H1 (cell line): ENCODE results near the gene OR13C5. TPM values are rescaled to one million over a fixed set of nuclear protein-coding genes. Genes with fewer than 3 reads are reported as not detected.

Experiments used
- CTCF ChIA-PET: fragments of 300-600 bp; sonication (Branson Sonifier 250); formaldehyde crosslinking; loops from one replicate; lab custom pipeline; 2021; ENCODE audit not compliant: partially characterized antibody; lab: Charles Lee
- POLR2A ChIA-PET: fragments of 300-600 bp; sonication (Branson Sonifier 250); formaldehyde crosslinking; loops from one replicate; lab custom pipeline; 2021; ENCODE audit warnings: inconsistent platforms; ENCODE audit not compliant: partially characterized antibody; lab: Charles Lee
- DNase-seq, 2 experiments: peaks; one replicate each; pipeline versions ENCODE4 v3.0.0 to v3.0.0-alpha.2; 2010 to 2022; ENCODE audit warnings: low spot score in 2 of 2, low read depth in 1 of 2, mixed read lengths in 1 of 2
- FAIRE-seq: peaks from 2 replicates; lab custom pipeline; 2011; peaks lifted over from hg19 to GRCh38; lab: Jason Lieb, UNC
- H2AFZ ChIP-seq: 2 replicates; pipeline ENCODE4 v1.8.1; 2012; ENCODE audit warnings: low read length, inconsistent platforms
- H2AK5ac ChIP-seq: 2 replicates; pipeline ENCODE4 v1.6.1; 2013; ENCODE audit warnings: low read depth, low read length
- H2BK120ac ChIP-seq: replicated peaks from 2 replicates; pipeline ENCODE3; 2013; ENCODE audit warnings: low read depth, low read length, inconsistent platforms
- H2BK12ac ChIP-seq: 2 replicates; pipeline ENCODE4 v1.6.1; 2013; ENCODE audit warnings: low read depth, low read length
- H2BK15ac ChIP-seq: 2 replicates; pipeline ENCODE4 v1.6.1; 2013; ENCODE audit warnings: low read length
- H2BK20ac ChIP-seq: 2 replicates; pipeline ENCODE4 v1.6.1; 2013; ENCODE audit warnings: low read length
- H2BK5ac ChIP-seq: 2 replicates; pipeline ENCODE4 v1.6.1; 2013; ENCODE audit warnings: low read depth, low read length
- H3K14ac ChIP-seq: 2 replicates; pipeline ENCODE4 v1.6.1; 2013; ENCODE audit warnings: inconsistent platforms; ENCODE audit not compliant: insufficient read length
- H3K18ac ChIP-seq: 2 replicates; pipeline ENCODE4 v1.6.1; 2013; ENCODE audit warnings: low read length; ENCODE audit errors: extremely low read depth
- H3K23ac ChIP-seq: 2 replicates; pipeline ENCODE4 v1.6.1; 2013; ENCODE audit warnings: inconsistent platforms; ENCODE audit not compliant: insufficient read length
- H3K23me2 ChIP-seq: 2 replicates; pipeline ENCODE4 v1.6.1; 2013; ENCODE audit warnings: low read depth, low read length
- H3K27ac ChIP-seq: 2 replicates; pipeline ENCODE4 v1.6.1; 2011; ENCODE audit warnings: low read depth, low read length, inconsistent platforms
- H3K27me3 ChIP-seq, 4 experiments: replicated peaks in 1 of 4; 1 replicate in 1 of 4; 2 replicates in 3 of 4; pipeline versions ENCODE4 v1.6.1 to v1.8.1; 2011 to 2013; ENCODE audit warnings: low read length in 3 of 4, mild to moderate bottlenecking in 3 of 4, inconsistent platforms in 2 of 4, mixed read lengths in 2 of 4, moderate library complexity in 1 of 4; ENCODE audit not compliant: control insufficient read depth in 3 of 4, insufficient read depth in 3 of 4; ENCODE audit errors: extremely low read depth in 1 of 4
- H3K36me3 ChIP-seq, 4 experiments: 2 replicates each; pipeline versions ENCODE4 v1.6.1 to v1.8.1; 2011 to 2013; ENCODE audit warnings: mild to moderate bottlenecking in 4 of 4, low read length in 3 of 4, moderate library complexity in 2 of 4, control low read depth in 1 of 4, inconsistent platforms in 1 of 4; ENCODE audit not compliant: insufficient read depth in 4 of 4, control insufficient read depth in 2 of 4
- H3K4ac ChIP-seq: replicated peaks from 2 replicates; pipeline ENCODE3; 2013; ENCODE audit warnings: low read length, low read depth, mixed read lengths, inconsistent platforms; ENCODE audit not compliant: insufficient read length
- H3K4me1 ChIP-seq, 4 experiments: replicated peaks in 1 of 4; 1 replicate in 1 of 4; 2 replicates in 3 of 4; pipeline versions ENCODE4 v1.6.1 to v1.8.1; 2011 to 2013; ENCODE audit warnings: low read length in 3 of 4, inconsistent platforms in 2 of 4, mixed read lengths in 1 of 4; ENCODE audit not compliant: insufficient read depth in 4 of 4, control insufficient read depth in 3 of 4
- H3K4me2 ChIP-seq, 2 experiments: 2 replicates each; pipeline versions ENCODE4 v1.6.1 to v1.8.1; 2011 to 2013; ENCODE audit warnings: low read depth in 2 of 2, low read length in 2 of 2, control low read depth in 1 of 2, inconsistent platforms in 1 of 2, mild to moderate bottlenecking in 1 of 2; ENCODE audit not compliant: insufficient read depth in 1 of 2
- H3K4me3 ChIP-seq, 4 experiments: fragments of 200-600, 300-600 bp in 1 of 4; sonication (generic), shearing (Covaris generic), sonication (Bioruptor Twin) in 1 of 4; 2 replicates each; pipeline versions ENCODE4 v1.5.1 to v1.8.1; 2011 to 2016; ENCODE audit warnings: low read length in 4 of 4, low read depth in 3 of 4, control low read depth in 2 of 4, inconsistent platforms in 2 of 4, mild to moderate bottlenecking in 2 of 4, mixed read lengths in 1 of 4, moderate library complexity in 1 of 4; ENCODE audit not compliant: insufficient read depth in 2 of 4; ENCODE audit errors: extremely low read depth in 1 of 4
- H3K56ac ChIP-seq: replicated peaks from 2 replicates; pipeline ENCODE3; 2013; ENCODE audit warnings: low read depth, mild to moderate bottlenecking, mixed read lengths, low read length, inconsistent platforms; ENCODE audit not compliant: insufficient read length
- H3K79me1 ChIP-seq: 2 replicates; pipeline ENCODE4 v1.6.1; 2013; ENCODE audit warnings: low read depth, low read length, control low read depth
- H3K79me2 ChIP-seq, 2 experiments: 2 replicates each; pipeline versions ENCODE4 v1.6.1 to v1.8.1; 2012 to 2013; ENCODE audit warnings: low read length in 2 of 2, mild to moderate bottlenecking in 2 of 2, inconsistent platforms in 1 of 2; ENCODE audit not compliant: insufficient read depth in 2 of 2, control insufficient read depth in 1 of 2
- H3K9ac ChIP-seq, 4 experiments: replicated peaks in 1 of 4; 1 replicate in 1 of 4; 2 replicates in 3 of 4; pipeline versions ENCODE4 v1.6.1 to v1.8.1; 2011 to 2013; ENCODE audit warnings: low read depth in 3 of 4, low read length in 3 of 4, control low read depth in 2 of 4, mild to moderate bottlenecking in 2 of 4, moderate library complexity in 2 of 4, inconsistent platforms in 1 of 4; ENCODE audit errors: extremely low read depth in 1 of 4
- H3K9me3 ChIP-seq, 2 experiments: 2 replicates each; pipeline versions ENCODE4 v1.6.1 to v1.8.1; 2012 to 2013; ENCODE audit warnings: mild to moderate bottlenecking in 2 of 2, moderate library complexity in 2 of 2, control low read depth in 1 of 2, inconsistent platforms in 1 of 2, low read depth in 1 of 2, low read length in 1 of 2, mixed read lengths in 1 of 2; ENCODE audit not compliant: insufficient read depth in 2 of 2
- H4K20me1 ChIP-seq, 2 experiments: replicated peaks in 1 of 2; 2 replicates each; pipeline versions ENCODE3 to v1.8.1; 2011 to 2013; ENCODE audit warnings: inconsistent platforms in 2 of 2, low read length in 2 of 2, mild to moderate bottlenecking in 1 of 2; ENCODE audit not compliant: insufficient read depth in 2 of 2, control insufficient read depth in 1 of 2
- H4K5ac ChIP-seq: 2 replicates; pipeline ENCODE4 v1.6.1; 2013; ENCODE audit warnings: low read length, low read depth, mixed read lengths, inconsistent platforms; ENCODE audit not compliant: insufficient read length
- H4K8ac ChIP-seq: 2 replicates; pipeline ENCODE4 v1.8.0; 2013; ENCODE audit warnings: mild to moderate bottlenecking, moderate library complexity, low read length, inconsistent platforms; ENCODE audit not compliant: insufficient read depth; ENCODE audit errors: extremely low read depth
- H4K91ac ChIP-seq: replicated peaks from 2 replicates; pipeline ENCODE3; 2013; ENCODE audit warnings: low read length, mixed read lengths, inconsistent platforms; ENCODE audit not compliant: insufficient read length
- EZH2 ChIP-seq: fragments of 200-600 bp; sonication (generic); IDR thresholded peaks from 2 replicates; pipeline ENCODE4 v1.7.1; 2012; ENCODE audit warnings: low read depth, mild to moderate bottlenecking, moderate library complexity, low read length, inconsistent platforms; ENCODE audit not compliant: severe bottlenecking
- FOSL1 ChIP-seq: IDR thresholded peaks from 2 replicates; pipeline ENCODE4 v1.6.1; 2011; ENCODE audit warnings: mild to moderate bottlenecking, low read depth, low read length, moderate library complexity; ENCODE audit not compliant: insufficient read depth
- MAFK ChIP-seq: IDR thresholded peaks from 2 replicates; pipeline ENCODE4 v1.6.1; 2012; ENCODE audit warnings: low read depth, mild to moderate bottlenecking, improper control_type of control experiment, low read length
- RAD21 ChIP-seq, 2 experiments: IDR thresholded peaks in 1 of 2; conservative IDR thresholded peaks in 1 of 2; 2 replicates each; pipeline ENCODE4 v1.6.1; 2011; ENCODE audit warnings: low read depth in 2 of 2, low read length in 2 of 2, improper control_type of control experiment in 1 of 2, inconsistent platforms in 1 of 2, mild to moderate bottlenecking in 1 of 2, moderate library complexity in 1 of 2
- SIRT6 ChIP-seq: IDR thresholded peaks from one replicate; pipeline ENCODE4 v1.7.1; 2012; ENCODE audit warnings: low read length, inconsistent platforms
- SP4 ChIP-seq: IDR thresholded peaks from 2 replicates; pipeline ENCODE4 v1.6.1; 2012; ENCODE audit warnings: low read length, inconsistent platforms
- SUZ12 ChIP-seq: fragments of 200-600 bp; sonication (generic); IDR thresholded peaks from 2 replicates; pipeline ENCODE4 v1.6.1; 2012; ENCODE audit warnings: mild to moderate bottlenecking, inconsistent platforms, low read length, moderate library complexity, mixed read lengths
- WGBS, 2 experiments: shearing (Covaris generic) in 1 of 2; methylation state at CpG; one replicate each; pipeline versions ENCODE4 v1.1.6 to v1.1.7; 2013 to 2015; ENCODE audit warnings: low lambda C conversion rate in 2 of 2, mixed read lengths in 2 of 2, inconsistent platforms in 1 of 2, low coverage in 1 of 2, missing lambda C conversion rate in 1 of 2; ENCODE audit not compliant: insufficient replicate concordance in 2 of 2, insufficient coverage in 1 of 2, insufficient read length in 1 of 2; ENCODE audit errors: extremely low coverage in 1 of 2, missing lambda C conversion rate in 1 of 2; 5-methylcytosine and 5-hydroxymethylcytosine counted together
- polyA plus RNA-seq, 7 experiments: library from polyadenylated mRNA; depleted of rRNA in 3 of 7; stranded (reverse) in 5 of 7; unstranded in 2 of 7; fragments of >200 nt in 5 of 7; fragments of 200-250 nt in 2 of 7; gene quantifications; 1 replicate in 5 of 7; 2 replicates in 1 of 7; 4 replicates in 1 of 7; pipeline versions ENCODE4 v1.2.1 to v1.2.3, GENCODE V29; 2011 to 2013; ENCODE audit warnings: missing spikeins in 2 of 7, mixed read lengths in 2 of 7
- total RNA-seq: library from RNA; stranded (reverse); fragmentation: NEBNext Ultra II Directional; extraction: Animal tissue kit (Norgen Biotek cat#: 25700); gene quantifications from 2 replicates; pipeline ENCODE4 v1.2.1, GENCODE V29; 2021

OR13C5 gene
- total and polyA plus RNA-seq, 2 of the 8 experiments (the other 6 are each of a cell fraction or from before 2014, with no cell fraction given), result not detected

- Histone ChIP-seq H2BK15ac (no peak within 1 kb of the TSS), H3K23me2 (no peaks in the 10 kb centered on the region; the same call in 1 of the 2 replicates), H3K79me2 (no peaks in the 10 kb centered on the region), H3K4me1 (no peaks in the 10 kb centered on the region), H2BK5ac (no peak within 1 kb of the TSS), H4K5ac (no peak within 1 kb of the TSS), H4K8ac (no peak within 1 kb of the TSS), H3K36me3 (no peaks in the 10 kb centered on the region), H2AK5ac (no peak within 1 kb of the TSS), H3K56ac (no peak within 1 kb of the TSS), H2BK12ac (no peak within 1 kb of the TSS), H2BK20ac (no peak within 1 kb of the TSS), H2BK120ac (no peak within 1 kb of the TSS), H3K23ac (no peak within 1 kb of the TSS), H3K14ac (no peak within 1 kb of the TSS), H3K4me2 (no peak within 1 kb of the TSS), H3K9ac (no peak within 1 kb of the TSS), H3K27ac (no peak within 1 kb of the TSS), H3K79me1 (no peaks in the 10 kb centered on the region), H3K9me3 (no peaks in the 10 kb centered on the region), H4K20me1 (no peaks in the 10 kb centered on the region), H3K4ac (no peak within 1 kb of the TSS), H4K91ac (no peak within 1 kb of the TSS), H2AFZ (no peak within 1 kb of the TSS), H3K27me3 (no peaks in the 10 kb centered on the region), H3K18ac (no peak within 1 kb of the TSS), H3K4me3 (no peak within 1 kb of the TSS)
- TF ChIP-seq RAD21 (IDR thresholded peaks at IDR 0.05 in 1 of 2, conservative IDR thresholded peaks at IDR 0.05 in 1 of 2; ENCODE audit: low read depth in 2 of 2, low read length in 2 of 2), result no peak
- no peak for TF ChIP-seq MAFK
- TF ChIP-seq SUZ12, result no peak
- TF ChIP-seq EZH2, result no peak
- TF ChIP-seq FOSL1, result no peak
- no peak for TF ChIP-seq SIRT6
- no peak for TF ChIP-seq SP4
- WGBS, 2 experiments, result 81 to 100% methylated on average over 1 to 2 of the region's 2 CpGs
- no peak for FAIRE-seq
- POLR2A ChIA-PET, result no interaction called here
- no peak for DNase-seq
- CTCF ChIA-PET, result no interaction called here
Observed at GRCh38 chr9:104618104-104618503, 18.9 kb upstream of the OR13C5 start, which contains the start of gene OR13C9. Gene OR13C9, minus strand, starts transcription at chr9:104618204. Its CDS starts 0 bp downstream, at chr9:104618204.
